Heart left ventricle (tissue), 16 donors: Measurements from ENCODE around the gene STH. TPM values are rescaled to one million over a fixed set of nuclear protein-coding genes. Genes with fewer than 3 reads are reported as not detected.
A peak's percentile ranks its signal among the peaks of the same experiment; 100 is the strongest.
"Not testable (repeated sequence)": the region's sequence is repeated elsewhere in the genome, so short reads cannot be mapped to it uniquely, and the experiment has no call there.

Source experiments
- ATAC-seq, 4 donors: fragments of 200-7000 bp; cut with Tn5 transposase; one replicate each; pipeline ENCODE4 v1.9.1; 2020 to 2022; ENCODE audit warnings: moderate library complexity in 4 of 4, mild to moderate bottlenecking in 3 of 4, moderate number of reproducible peaks in 1 of 4
- DNase-seq, 5 donors: peaks; one replicate each; pipeline ENCODE4 v3.0.0-alpha.2; 2020
- H3K27ac ChIP-seq, 12 donors: fragments of 200-600 bp; sonication (generic) in 4 of 12; one replicate each; pipeline versions ENCODE4 v1.5.0 to v1.8.0; 2016 to 2022; ENCODE audit warnings: mild to moderate bottlenecking in 2 of 12
- H3K27me3 ChIP-seq, 9 donors: fragments of 200-600 bp; sonication (generic) in 2 of 9; one replicate each; pipeline versions ENCODE4 v1.5.1 to v1.8.0; 2016 to 2022; ENCODE audit warnings: mild to moderate bottlenecking in 3 of 9
- H3K36me3 ChIP-seq, 9 donors: fragments of 200-600 bp; sonication (generic) in 2 of 9; one replicate each; pipeline versions ENCODE4 v1.5.0 to v1.8.0; 2018 to 2022; ENCODE audit warnings: mild to moderate bottlenecking in 2 of 9
- H3K4me1 ChIP-seq, 12 donors: fragments of 200-600 bp; sonication (generic) in 4 of 12; one replicate each; pipeline versions ENCODE4 v1.5.0 to v1.8.0; 2016 to 2022; ENCODE audit warnings: mild to moderate bottlenecking in 3 of 12
- H3K4me3 ChIP-seq, 12 donors: fragments of 200-600 bp; sonication (generic) in 4 of 12; one replicate each; pipeline versions ENCODE4 v1.5.0 to v1.8.0; 2017 to 2022; ENCODE audit warnings: mild to moderate bottlenecking in 9 of 12, moderate library complexity in 4 of 12
- H3K9me3 ChIP-seq, 12 donors: fragments of 200-600 bp; sonication (generic) in 4 of 12; one replicate each; pipeline versions ENCODE4 v1.5.0 to v1.8.0; 2016 to 2022; ENCODE audit warnings: mild to moderate bottlenecking in 1 of 12
- CTCF ChIP-seq, 12 donors: fragments of 200-600 bp; sonication (generic) in 4 of 12; IDR thresholded peaks; one replicate each; pipeline versions ENCODE4 v1.5.0 to v1.8.0; 2018 to 2022; ENCODE audit warnings: antibody characterized with exemption in 12 of 12, mild to moderate bottlenecking in 5 of 12
- POLR2A ChIP-seq, 2 donors: fragments of 450-650 bp; IDR thresholded peaks; one replicate each; pipeline ENCODE4 v1.6.1; 2017; ENCODE audit warnings: antibody characterized with exemption in 2 of 2, mild to moderate bottlenecking in 2 of 2, moderate library complexity in 2 of 2
- WGBS, 4 donors: extraction: QIAGEN DNeasy Blood & Tissue Kit in 2 of 4; methylation state at CpG; one replicate each; pipeline versions ENCODE4 v1.1.5 to v1.1.7; 2013 to 2018; 5-methylcytosine and 5-hydroxymethylcytosine counted together
- intact Hi-C, 10 donors: fragments of 100-400 bp; cut with DNase I; formaldehyde crosslinking; loops; one replicate each; pipeline versions ENCODE4 v1.11.1 to v1.14.2; 2022
- polyA plus RNA-seq, 2 donors: library from polyadenylated mRNA; stranded (reverse); fragments of 200-250 nt; gene quantifications; one replicate each; pipeline ENCODE4 v1.2.3, GENCODE V29; 2013
- total RNA-seq, 9 donors: library from RNA; depleted of rRNA in 2 of 9; stranded (reverse); fragments of >200 nt in 2 of 9; fragmentation: NEBNext Ultra II Directional in 3 of 9; extraction: Animal tissue kit (Norgen Biotek cat#: 25700) in 3 of 9; gene quantifications; one replicate each; pipeline versions ENCODE4 v1.1.0 to v1.2.4, GENCODE V29; 2016 to 2023
- donor health status: ischemic (EF 13 %, LVEDD 7.1; RV severe dilation, severe dysfunction).
- donor health status: healthy with polysubstance abuse.
- donor health status: DM: no; HTN: yes; CAD: no.
- donor health status: DM: no; HTN: no; CAD: no.
- donor health status: ischemic (EF 25% LVEDD 6.9; RV normal size, moderate dysfunction).
- donor health status: ischemic (EF 25% LVEDD 5.7; RV mildly dilated, moderate dysfunction).
- donor health status: healthy.
- donor health status: DM: yes; HTN: yes; CAD: no.
- donor health status: ischemic (EF 35%, LVEDD 5.7; RV mildly dilated, moderate dysfunction).
- donor health status: nonischemic (EF 11% LVEDD 7.7; RV severe dilation, severe dysfunction).
- donor health status: DM: yes; HTN: yes; CAD: no.
- donor health status: PGD.
- donor health status: ischemic (EF 29% LVEDD 5.4; RV normal size, mild dysfunction).
- donor health status: nonischemic (EF 23%, LVEDD 6.1; RV moderate dilation, normal function).

STH gene
- total and polyA plus RNA-seq, 11 donors: 0.56 to 1.6 TPM; not detected in 9

- 85 to 89% (median 87%) methylated on average over 10 of the region's 10 CpGs for WGBS, 4 donors
- H3K27ac ChIP-seq: no peak overlapping the region
- intact Hi-C loops: no loop called here
Measured at GRCh38 chr17:45955326-45955725, 43.7 kb upstream of the STH start.

GRCh38 chr17:45956090-45956489 is 43.0 kb upstream of the STH start:
- WGBS, 4 donors: 79 to 100% (median 84%) methylated on average over 1 to 3 of the region's 3 CpGs
- no peak overlapping the region for H3K27ac ChIP-seq
- H3K36me3 ChIP-seq: no peaks in the 10 kb centered on the region
- intact Hi-C loops: no loop called here
- ATAC-seq: peak in 1 of 4 donors; percentile 16
- TF ChIP-seq CTCF (IDR thresholded peaks at IDR 0.05) (no peak), POLR2A (IDR thresholded peaks at IDR 0.05) (no peak)
- no peaks in the 10 kb centered on the region for H3K9me3 ChIP-seq
- no peak for DNase-seq
- no peaks in the 10 kb centered on the region for H3K4me1 ChIP-seq
- no peaks in the 10 kb centered on the region for H3K27me3 ChIP-seq
- no peak overlapping the region for H3K4me3 ChIP-seq

More at GRCh38 chr17:45955326-45955725, 43.7 kb upstream of the STH start:
- H3K36me3 ChIP-seq: no peaks in the 10 kb centered on the region
- TF ChIP-seq CTCF (IDR thresholded peaks at IDR 0.05) (no peak), POLR2A (IDR thresholded peaks at IDR 0.05) (no peak)
- no peak overlapping the region for H3K4me3 ChIP-seq
- DNase-seq (no peak), ATAC-seq (peak in 1 of 4 donors; percentile 18)
- H3K27me3 ChIP-seq: peaks cover 0 to 3% (median 0%) of the 10 kb centered on the region in 9 donors
- H3K9me3 ChIP-seq: no peaks in the 10 kb centered on the region
- H3K4me1 ChIP-seq: no peaks in the 10 kb centered on the region

- H3K27ac ChIP-seq, DNase-seq, H3K4me1 ChIP-seq, intact Hi-C loops, H3K9me3 ChIP-seq, H3K4me3 ChIP-seq, H3K27me3 ChIP-seq, H3K36me3 ChIP-seq, ATAC-seq: not testable (repeated sequence)
- WGBS, 4 donors: 95 to 96% (median 95%) methylated on average over 4 of the region's 4 CpGs
Measured at GRCh38 chr17:45956746-45957145, 42.3 kb upstream of the STH start.

GRCh38 chr17:45958307-45958706 is 40.7 kb upstream of the STH start:
- no peak overlapping the region for H3K27ac ChIP-seq
- H3K4me3 ChIP-seq: no peak overlapping the region
- ATAC-seq (no peak), DNase-seq (no peak)
- intact Hi-C loops: no loop called here
- H3K36me3 ChIP-seq: peaks cover 0 to 1% (median 0%) of the 10 kb centered on the region in 9 donors
- TF ChIP-seq POLR2A (IDR thresholded peaks at IDR 0.05): no peak
- H3K4me1 ChIP-seq: no peaks in the 10 kb centered on the region
- H3K27me3 ChIP-seq: no peaks in the 10 kb centered on the region
- 92 to 94% (median 93%) methylated on average over 9 of the region's 9 CpGs for WGBS, 4 donors
- H3K9me3 ChIP-seq: no peaks in the 10 kb centered on the region

- no peak for ATAC-seq
- 86 to 88% (median 87%) methylated on average over 9 of the region's 9 CpGs for whole genome bisulfite sequencing, 4 donors
- no peak overlapping the region for H3K27ac ChIP-seq
Measured at GRCh38 chr17:45958994-45959665, 39.9 kb upstream of the STH start.

More at GRCh38 chr17:45958994-45959665, 39.9 kb upstream of the STH start:
- Histone ChIP-seq H3K36me3 (peaks cover 0 to 3% (median 0%) of the 10 kb centered on the region in 9 donors), H3K9me3 (no peaks in the 10 kb centered on the region), H3K27me3 (no peaks in the 10 kb centered on the region), H3K4me1 (no peaks in the 10 kb centered on the region), H3K4me3 (no peak overlapping the region)
- intact Hi-C loops: no loop called here
- no peak for TF ChIP-seq CTCF (IDR thresholded peaks at IDR 0.05)
- no peak for TF ChIP-seq POLR2A (IDR thresholded peaks at IDR 0.05)
- no peak for DNase-seq
